ENCODE data around the gene SLC15A4. TPM values are rescaled to one million over a fixed set of nuclear protein-coding genes. Genes with fewer than 3 reads are reported as not detected.

The SLC15A4 gene
- total RNA-seq, 2 donors from 2014 or later = 28.2 to 39.5 TPM

- no peak overlapping the region for H3K27ac Mint-ChIP-seq
- 92 to 95% methylated on average over 7 of the region's 7 CpGs for WGBS, 2 experiments (ENCODE audit: insufficient coverage in 1 of 2, insufficient read length in 1 of 2)
- TF ChIP-seq, protein P1, sequence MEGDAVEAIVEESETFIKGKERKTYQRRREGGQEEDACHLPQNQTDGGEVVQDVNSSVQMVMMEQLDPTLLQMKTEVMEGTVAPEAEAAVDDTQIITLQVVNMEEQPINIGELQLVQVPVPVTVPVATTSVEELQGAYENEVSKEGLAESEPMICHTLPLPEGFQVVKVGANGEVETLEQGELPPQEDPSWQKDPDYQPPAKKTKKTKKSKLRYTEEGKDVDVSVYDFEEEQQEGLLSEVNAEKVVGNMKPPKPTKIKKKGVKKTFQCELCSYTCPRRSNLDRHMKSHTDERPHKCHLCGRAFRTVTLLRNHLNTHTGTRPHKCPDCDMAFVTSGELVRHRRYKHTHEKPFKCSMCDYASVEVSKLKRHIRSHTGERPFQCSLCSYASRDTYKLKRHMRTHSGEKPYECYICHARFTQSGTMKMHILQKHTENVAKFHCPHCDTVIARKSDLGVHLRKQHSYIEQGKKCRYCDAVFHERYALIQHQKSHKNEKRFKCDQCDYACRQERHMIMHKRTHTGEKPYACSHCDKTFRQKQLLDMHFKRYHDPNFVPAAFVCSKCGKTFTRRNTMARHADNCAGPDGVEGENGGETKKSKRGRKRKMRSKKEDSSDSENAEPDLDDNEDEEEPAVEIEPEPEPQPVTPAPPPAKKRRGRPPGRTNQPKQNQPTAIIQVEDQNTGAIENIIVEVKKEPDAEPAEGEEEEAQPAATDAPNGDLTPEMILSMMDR (conservative IDR thresholded peaks at IDR 0.05) = no peak
- Histone ChIP-seq H3K9me3 (ENCODE audit: control insufficient read depth, low read length) (peaks cover 16% of the 10 kb centered on the region), H3K9ac (ENCODE audit: extremely low read depth, low read length, poor library complexity, severe bottlenecking) (no peak overlapping the region), H3K36me3 (ENCODE audit: control insufficient read depth, insufficient read depth, low read length) (peaks cover 21% of the 10 kb centered on the region), H3K4me1 (ENCODE audit: control insufficient read depth, insufficient read depth, low read length) (peaks cover 20% of the 10 kb centered on the region), H3K4me3 (ENCODE audit: low read length) (peak overlapping the region; percentile 2), H3K27me3 (ENCODE audit: control insufficient read depth, insufficient read depth, low read length, poor library complexity, severe bottlenecking) (no peaks in the 10 kb centered on the region), H3K27ac (ENCODE audit: low read depth, low read length) (no peak overlapping the region)
- H3K36me3 Mint-ChIP-seq (ENCODE audit: low read depth) = peaks cover 33% of the 10 kb centered on the region
- no peak for DNase-seq
- peaks cover 13% of the 10 kb centered on the region for H3K9me3 Mint-ChIP-seq
- H3K4me1 Mint-ChIP-seq = peaks cover 58% of the 10 kb centered on the region
- H3K4me3 Mint-ChIP-seq = no peak overlapping the region
- H3K27me3 Mint-ChIP-seq (ENCODE audit: insufficient read depth) = no peaks in the 10 kb centered on the region
Observed at GRCh38 chr12:128856791-128857078, 33.0 kb upstream of the SLC15A4 start.

DNA sequence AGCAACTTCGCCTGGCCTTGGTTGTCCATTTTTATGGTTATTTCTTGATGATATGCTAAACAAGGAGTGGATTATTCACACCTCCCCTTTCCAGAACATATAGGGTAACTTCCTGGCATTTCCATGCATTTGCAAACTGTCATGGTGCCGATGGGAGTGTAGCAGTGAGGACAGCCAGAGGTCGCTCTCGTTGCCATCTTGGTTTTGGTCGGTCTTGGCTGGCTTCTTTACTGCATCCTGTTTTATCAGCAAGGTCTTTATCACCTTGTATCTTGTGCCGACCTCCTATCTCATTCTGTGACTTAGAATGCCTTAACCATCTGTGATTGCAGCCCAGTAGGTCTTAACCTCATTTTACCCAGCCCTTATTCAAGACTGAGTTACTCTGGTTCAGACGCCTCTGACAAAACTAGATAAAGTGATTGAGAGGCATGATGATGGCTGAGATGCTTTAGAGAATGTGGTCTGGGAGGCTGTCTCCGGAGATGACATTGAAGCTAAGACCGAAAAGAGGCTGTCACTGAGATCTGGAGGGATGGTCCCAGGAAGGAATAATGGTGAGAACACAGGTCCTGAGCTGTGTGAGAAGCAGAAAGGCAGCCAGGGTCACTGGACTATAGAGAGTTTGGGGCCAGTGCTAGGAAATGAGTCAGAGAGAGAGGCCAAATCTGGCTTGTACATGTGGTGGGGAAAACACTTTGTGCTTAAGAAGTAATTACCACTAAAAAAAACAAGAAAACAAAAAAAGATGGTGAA, 32.5 kb upstream of the SLC15A4 start:
- Histone ChIP-seq H3K36me3 (ENCODE audit: control insufficient read depth, insufficient read depth, low read length) (peaks cover 25% of the 10 kb centered on the region), H3K4me3 (ENCODE audit: low read length) (peak overlapping the region; percentile 2), H3K9me3 (ENCODE audit: control insufficient read depth, low read length) (peaks cover 16% of the 10 kb centered on the region), H3K9ac (ENCODE audit: extremely low read depth, low read length, poor library complexity, severe bottlenecking) (no peak overlapping the region), H3K27me3 (ENCODE audit: control insufficient read depth, insufficient read depth, low read length, poor library complexity, severe bottlenecking) (no peaks in the 10 kb centered on the region), H3K4me1 (ENCODE audit: control insufficient read depth, insufficient read depth, low read length) (peaks cover 20% of the 10 kb centered on the region), H3K27ac (ENCODE audit: low read depth, low read length) (no peak overlapping the region)
- WGBS, 2 experiments (ENCODE audit: insufficient coverage in 1 of 2, insufficient read length in 1 of 2) = 59 to 68% methylated on average over 8 to 9 of the region's 9 CpGs
- Mint-ChIP-seq H3K27me3 (ENCODE audit: insufficient read depth) (no peaks in the 10 kb centered on the region), H3K4me1 (peaks cover 53% of the 10 kb centered on the region), H3K9me3 (peaks cover 13% of the 10 kb centered on the region), H3K27ac (peak overlapping the region; percentile 87), H3K36me3 (ENCODE audit: low read depth) (peaks cover 33% of the 10 kb centered on the region), H3K4me3 (no peak overlapping the region)
- DNase-seq = peak; percentile 79
- TF ChIP-seq, protein P1 (conservative IDR thresholded peaks at IDR 0.05) = peak; percentile 42

DNA sequence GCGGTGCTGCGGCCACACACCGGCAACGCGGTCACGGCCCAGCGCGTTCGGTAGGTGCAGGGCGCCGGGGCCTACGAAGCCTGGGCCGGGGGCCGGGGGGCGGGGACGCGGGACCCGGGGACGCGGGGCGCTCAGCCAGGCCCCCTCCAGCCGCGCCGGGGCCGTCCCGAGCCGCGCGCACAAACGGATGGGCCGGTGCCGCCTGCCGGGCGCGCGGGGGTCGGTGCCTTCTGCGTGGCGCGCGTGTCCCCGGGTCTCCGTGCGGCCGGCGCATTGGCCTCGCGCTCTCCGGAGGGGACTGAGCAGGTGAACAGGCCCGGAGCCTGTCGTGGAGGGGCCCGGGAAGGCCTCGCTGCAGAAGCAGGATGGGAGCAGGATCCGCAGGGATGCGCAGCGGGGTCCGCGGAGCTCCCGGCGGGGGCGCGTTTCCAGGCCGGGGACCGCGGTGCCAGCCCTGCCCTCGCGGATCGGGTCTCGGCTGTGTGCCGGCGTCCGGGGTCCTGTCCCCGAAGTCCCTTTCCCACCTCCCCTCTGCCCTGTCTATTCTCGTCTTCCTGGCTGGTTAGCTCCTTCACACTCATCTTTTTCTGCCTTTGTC, 29.9 kb upstream of the SLC15A4 start:
- TF ChIP-seq, protein P1 (conservative IDR thresholded peaks at IDR 0.05) = no peak
- Histone ChIP-seq H3K9me3 (ENCODE audit: control insufficient read depth, low read length) (peaks cover 6% of the 10 kb centered on the region), H3K9ac (ENCODE audit: extremely low read depth, low read length, poor library complexity, severe bottlenecking) (peak overlapping the region; percentile 86), H3K27ac (ENCODE audit: low read depth, low read length) (peak overlapping the region; percentile 12), H3K36me3 (ENCODE audit: control insufficient read depth, insufficient read depth, low read length) (peaks cover 27% of the 10 kb centered on the region), H3K4me1 (ENCODE audit: control insufficient read depth, insufficient read depth, low read length) (peaks cover 17% of the 10 kb centered on the region), H3K27me3 (ENCODE audit: control insufficient read depth, insufficient read depth, low read length, poor library complexity, severe bottlenecking) (no peaks in the 10 kb centered on the region), H3K4me3 (ENCODE audit: low read length) (peak overlapping the region; percentile 78)
- DNase-seq = no peak
- Mint-ChIP-seq H3K36me3 (ENCODE audit: low read depth) (peaks cover 47% of the 10 kb centered on the region), H3K4me3 (peak overlapping the region; percentile 70), H3K9me3 (peaks cover 5% of the 10 kb centered on the region), H3K4me1 (peaks cover 39% of the 10 kb centered on the region), H3K27me3 (ENCODE audit: insufficient read depth) (no peaks in the 10 kb centered on the region), H3K27ac (peak overlapping the region; percentile 94)
- 0 to 1% methylated on average over 14 to 74 of the region's 74 CpGs for WGBS, 2 experiments (ENCODE audit: insufficient coverage in 1 of 2, insufficient read length in 1 of 2)
